ENCODE measurements around the gene PRMT1. TPM values are rescaled to one million over a fixed set of nuclear protein-coding genes. Genes with fewer than 3 reads are reported as not detected.
A peak's percentile ranks its signal among the peaks of the same experiment; 100 is the strongest.

Gene PRMT1
- total RNA-seq, 1 donor from 2014 or later = 235 TPM

GRCh38 chr19:49679771-49680413, 2.8 kb downstream of the PRMT1 start:
- no peak for DNase-seq (ENCODE audit: low read depth)
- Histone ChIP-seq H3K27me3 (ENCODE audit: insufficient read depth, low read length) (no peaks in the 10 kb centered on the region), H2AFZ (ENCODE audit: low read depth, low read length) (no peak overlapping the region), H3K9ac (ENCODE audit: low read length) (peak overlapping the region; percentile 61), H3K9me3 (ENCODE audit: insufficient read depth, low read depth, low read length) (no peaks in the 10 kb centered on the region), H3K36me3 (ENCODE audit: insufficient read depth, low read length) (peaks cover 10% of the 10 kb centered on the region), H4K20me1 (ENCODE audit: insufficient read depth, low read length) (peaks cover 64% of the 10 kb centered on the region), H3K4me2 (ENCODE audit: low read length) (peak overlapping the region; percentile 93), H3K27ac (ENCODE audit: low read depth, low read length) (no peak overlapping the region), H3K79me2 (ENCODE audit: insufficient read depth, low read length) (peaks cover 57% of the 10 kb centered on the region), H3K4me1 (ENCODE audit: insufficient read depth, low read length) (peaks cover 18% of the 10 kb centered on the region), H3K4me3 (ENCODE audit: insufficient read depth, low read depth, low read length) (no peak overlapping the region)
- H3K27me3 Mint-ChIP-seq (ENCODE audit: low read depth, unreplicated experiment) = no peaks in the 10 kb centered on the region
- peaks cover 9% of the 10 kb centered on the region for H3K36me3 Mint-ChIP-seq (ENCODE audit: low read depth, unreplicated experiment)
- peaks cover 6% of the 10 kb centered on the region for H3K4me1 Mint-ChIP-seq (ENCODE audit: low read depth, unreplicated experiment)
- peak overlapping the region; percentile 86 for H3K27ac Mint-ChIP-seq (ENCODE audit: unreplicated experiment)
- FAIRE-seq = no peak
- no peaks in the 10 kb centered on the region for H3K9me3 Mint-ChIP-seq (ENCODE audit: unreplicated experiment)
- TF ChIP-seq, protein P1, sequence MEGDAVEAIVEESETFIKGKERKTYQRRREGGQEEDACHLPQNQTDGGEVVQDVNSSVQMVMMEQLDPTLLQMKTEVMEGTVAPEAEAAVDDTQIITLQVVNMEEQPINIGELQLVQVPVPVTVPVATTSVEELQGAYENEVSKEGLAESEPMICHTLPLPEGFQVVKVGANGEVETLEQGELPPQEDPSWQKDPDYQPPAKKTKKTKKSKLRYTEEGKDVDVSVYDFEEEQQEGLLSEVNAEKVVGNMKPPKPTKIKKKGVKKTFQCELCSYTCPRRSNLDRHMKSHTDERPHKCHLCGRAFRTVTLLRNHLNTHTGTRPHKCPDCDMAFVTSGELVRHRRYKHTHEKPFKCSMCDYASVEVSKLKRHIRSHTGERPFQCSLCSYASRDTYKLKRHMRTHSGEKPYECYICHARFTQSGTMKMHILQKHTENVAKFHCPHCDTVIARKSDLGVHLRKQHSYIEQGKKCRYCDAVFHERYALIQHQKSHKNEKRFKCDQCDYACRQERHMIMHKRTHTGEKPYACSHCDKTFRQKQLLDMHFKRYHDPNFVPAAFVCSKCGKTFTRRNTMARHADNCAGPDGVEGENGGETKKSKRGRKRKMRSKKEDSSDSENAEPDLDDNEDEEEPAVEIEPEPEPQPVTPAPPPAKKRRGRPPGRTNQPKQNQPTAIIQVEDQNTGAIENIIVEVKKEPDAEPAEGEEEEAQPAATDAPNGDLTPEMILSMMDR (IDR thresholded peaks at IDR 0.05; ENCODE audit: insufficient read depth, low read depth, low read length) = no peak
- TF ChIP-seq EZH2 (IDR thresholded peaks at IDR 0.05; ENCODE audit: insufficient read depth, low read length) = no peak
- H3K4me3 Mint-ChIP-seq (ENCODE audit: unreplicated experiment) = peak overlapping the region; percentile 75

DNA sequence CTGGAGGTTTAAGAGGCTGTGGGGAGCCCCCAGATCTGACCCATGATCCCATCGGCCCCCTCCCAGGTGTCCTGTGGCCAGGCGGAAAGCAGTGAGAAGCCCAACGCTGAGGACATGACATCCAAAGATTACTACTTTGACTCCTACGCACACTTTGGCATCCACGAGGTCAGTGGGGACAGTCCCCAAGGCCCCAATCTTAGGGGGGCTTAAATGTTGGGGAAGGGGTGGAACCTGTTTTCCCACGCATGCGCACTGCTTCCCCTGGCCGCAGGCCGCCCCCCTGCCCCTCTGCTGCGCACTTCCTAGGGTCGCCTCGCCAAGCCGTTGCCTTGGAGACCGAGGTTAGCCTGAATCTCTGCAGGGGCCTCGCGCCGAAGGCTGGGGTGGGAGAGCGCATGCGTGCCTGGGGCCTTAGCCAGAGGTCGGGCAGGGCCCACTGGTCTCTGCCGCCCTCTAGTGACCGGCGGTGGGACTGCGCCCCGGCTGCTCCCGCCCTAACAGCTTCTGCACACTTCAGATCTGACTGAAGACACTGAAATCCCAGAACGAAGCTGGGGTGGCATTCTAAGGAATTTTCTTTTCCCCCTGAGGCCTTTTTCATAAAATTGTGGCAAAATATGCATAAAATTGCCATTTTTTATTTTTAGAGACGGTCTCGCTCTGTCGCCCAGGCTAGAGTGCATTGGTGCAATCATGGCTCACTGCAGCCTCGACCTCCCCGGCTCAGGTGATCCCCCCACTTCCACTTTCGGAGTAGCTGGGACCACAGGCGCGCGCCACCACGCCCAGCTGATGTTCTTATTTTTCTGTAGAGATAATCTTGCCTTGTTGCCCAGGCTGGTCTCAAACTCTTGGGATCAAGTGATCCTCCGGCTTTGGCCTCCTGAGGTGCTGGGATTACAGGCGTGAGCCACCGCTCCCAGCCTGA, 3.6 kb downstream of the PRMT1 start:
- peak overlapping the region; percentile 73 for H3K4me3 Mint-ChIP-seq (ENCODE audit: unreplicated experiment)
- peaks cover 6% of the 10 kb centered on the region for H3K4me1 Mint-ChIP-seq (ENCODE audit: low read depth, unreplicated experiment)
- DNase-seq (ENCODE audit: low read depth) (peak; percentile 27), FAIRE-seq (no peak)
- no peaks in the 10 kb centered on the region for H3K27me3 Mint-ChIP-seq (ENCODE audit: low read depth, unreplicated experiment)
- H3K4me3 ChIP-seq (ENCODE audit: insufficient read depth, low read depth, low read length) = peak overlapping the region; percentile 20
- H3K27ac Mint-ChIP-seq (ENCODE audit: unreplicated experiment) = peak overlapping the region; percentile 44
- peak overlapping the region; percentile 93 for H3K4me2 ChIP-seq (ENCODE audit: low read length)
- H3K9me3 Mint-ChIP-seq (ENCODE audit: unreplicated experiment) = no peaks in the 10 kb centered on the region
- H3K36me3 Mint-ChIP-seq (ENCODE audit: low read depth, unreplicated experiment) = peaks cover 13% of the 10 kb centered on the region
- TF ChIP-seq EZH2 (IDR thresholded peaks at IDR 0.05; ENCODE audit: insufficient read depth, low read length) = no peak
- TF ChIP-seq, protein P1 (IDR thresholded peaks at IDR 0.05; ENCODE audit: insufficient read depth, low read depth, low read length) = peak; percentile 87
- H4K20me1 ChIP-seq (ENCODE audit: insufficient read depth, low read length) = peaks cover 72% of the 10 kb centered on the region
- peaks cover 60% of the 10 kb centered on the region for H3K79me2 ChIP-seq (ENCODE audit: insufficient read depth, low read length)
- H3K9ac ChIP-seq (ENCODE audit: low read length) = peak overlapping the region; percentile 61
- no peaks in the 10 kb centered on the region for H3K27me3 ChIP-seq (ENCODE audit: insufficient read depth, low read length)
- H3K4me1 ChIP-seq (ENCODE audit: insufficient read depth, low read length) = peaks cover 18% of the 10 kb centered on the region
- H3K9me3 ChIP-seq (ENCODE audit: insufficient read depth, low read depth, low read length) = no peaks in the 10 kb centered on the region
- peak overlapping the region; percentile 44 for H3K27ac ChIP-seq (ENCODE audit: low read depth, low read length)
- H3K36me3 ChIP-seq (ENCODE audit: insufficient read depth, low read length) = peaks cover 13% of the 10 kb centered on the region
- H2AFZ ChIP-seq (ENCODE audit: low read depth, low read length) = no peak overlapping the region

Data from astrocyte (in vitro differentiated cells and primary cell).